Activated CD4-positive, alpha-beta T cell treated with anti-CD3 and anti-CD28 coated beads, Interleukin-2, amount 10 ng/mL, durations not matched to agents 7 days and 5 days (primary cell): ENCODE results near the gene KCNC4. TPM values are rescaled to one million over a fixed set of nuclear protein-coding genes. Genes with fewer than 3 reads are reported as not detected.

Source experiments
- CTCF ChIA-PET: fragments of 350-600 bp; sonication (Branson Sonifier 250); formaldehyde crosslinking; loops from one replicate; lab custom pipeline; 2021; ENCODE audit warnings: antibody characterized with exemption; lab: Charles Lee
- POLR2A ChIA-PET: fragments of 350-600 bp; sonication (Branson Sonifier 250); formaldehyde crosslinking; loops from one replicate; lab custom pipeline; 2021; ENCODE audit warnings: antibody characterized with exemption; lab: Charles Lee
- DNase-seq: peaks from one replicate; pipeline ENCODE4 v3.0.0-alpha.2; 2020
- H3K27ac Mint-ChIP-seq: one replicate; pipeline ENCODE4 v1.8.0; 2021; ENCODE audit warnings: mild to moderate bottlenecking, moderate library complexity, mixed read lengths
- H3K27me3 Mint-ChIP-seq: one replicate; pipeline ENCODE4 v1.8.0; 2021; ENCODE audit warnings: mixed read lengths
- H3K36me3 Mint-ChIP-seq: one replicate; pipeline ENCODE4 v1.8.0; 2021; ENCODE audit warnings: low read depth, mixed read lengths
- H3K4me1 Mint-ChIP-seq: one replicate; pipeline ENCODE4 v1.8.0; 2021; ENCODE audit warnings: mixed read lengths
- H3K4me3 Mint-ChIP-seq: one replicate; pipeline ENCODE4 v1.8.0; 2021; ENCODE audit warnings: mild to moderate bottlenecking, moderate library complexity, mixed read lengths
- H3K9me3 Mint-ChIP-seq: one replicate; pipeline ENCODE4 v1.8.0; 2021; ENCODE audit warnings: mixed read lengths
- total RNA-seq, 2 experiments: library from RNA; stranded (reverse); gene quantifications; one replicate each; pipeline ENCODE4 v1.2.3, GENCODE V29; 2021

Gene KCNC4
- total RNA-seq, 2 experiments from 2014 or later: 7.1 to 8.2 TPM

DNA sequence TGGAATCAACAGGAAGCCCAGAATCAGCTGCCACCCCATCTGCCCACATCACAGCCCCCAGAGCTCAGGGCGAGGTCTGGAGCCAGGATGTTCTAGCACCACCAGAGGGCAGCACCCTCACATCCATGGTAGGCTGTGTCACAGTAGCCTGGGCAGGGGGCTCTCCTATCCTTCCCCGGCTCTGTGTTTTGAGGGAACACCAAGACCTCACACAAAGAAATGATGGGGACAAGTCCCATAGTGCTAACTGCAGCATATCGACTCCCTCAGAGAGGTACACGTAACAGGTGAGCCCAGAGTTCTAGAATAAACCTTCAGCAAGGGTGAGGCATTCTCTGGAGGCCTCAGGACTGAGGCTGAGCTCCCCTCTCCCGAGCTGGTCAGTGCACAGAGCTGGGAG, 2.3 kb upstream of the KCNC4 start:
- peak; percentile 82 for DNase-seq
- peaks cover 8% of the 10 kb centered on the region for H3K27me3 Mint-ChIP-seq
- ChIA-PET CTCF (interaction anchor here (0.6 to 6.8 kb wide), 37 partner anchors 8 to 580 kb away, joined by 3 to 73 read pairs (median 5); partner anchors contain the start of gene RBM15), POLR2A (no interaction called here)
- no peak overlapping the region for H3K4me3 Mint-ChIP-seq
- no peaks in the 10 kb centered on the region for H3K9me3 Mint-ChIP-seq
- peaks cover 2% of the 10 kb centered on the region for H3K36me3 Mint-ChIP-seq
- peak overlapping the region; percentile 48 for H3K27ac Mint-ChIP-seq
- peaks cover 52% of the 10 kb centered on the region for H3K4me1 Mint-ChIP-seq

DNA sequence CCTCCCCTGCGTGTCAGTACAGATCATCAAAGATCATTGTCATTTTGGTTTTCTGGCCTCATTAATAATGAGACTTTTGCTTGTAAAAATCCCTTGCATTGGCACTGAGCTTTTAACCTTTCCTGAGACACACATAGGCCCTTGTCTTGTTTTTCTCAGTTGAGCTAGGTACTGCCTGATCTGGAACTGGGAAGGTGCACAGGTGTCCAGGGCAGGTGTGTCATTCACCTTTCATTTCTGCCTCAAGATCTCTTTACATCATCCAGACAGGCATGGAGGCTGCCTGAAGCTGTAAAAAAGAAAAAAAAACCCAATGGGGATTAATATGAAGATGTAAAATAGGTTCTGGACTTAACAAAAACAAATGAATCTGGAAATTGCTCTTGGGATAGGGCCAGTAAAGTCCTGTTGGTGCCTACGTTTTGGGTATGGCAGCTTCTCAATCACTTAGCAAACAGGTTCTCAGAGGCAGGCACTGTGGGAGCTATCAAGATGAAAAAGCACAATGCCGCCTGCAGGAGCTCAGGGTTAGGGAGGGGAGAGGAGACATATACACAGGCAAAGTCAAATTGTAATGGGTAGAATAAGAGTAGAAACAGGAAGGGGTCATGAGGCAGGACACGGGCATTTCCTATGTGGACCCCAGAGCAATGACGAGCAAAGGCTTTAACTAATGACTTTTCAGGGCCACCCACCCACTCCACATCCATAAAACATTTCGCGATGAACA, 1.0 kb upstream of the KCNC4 start:
- DNase-seq: peak; percentile 12
- Mint-ChIP-seq H3K36me3 (peaks cover 2% of the 10 kb centered on the region), H3K27me3 (peaks cover 11% of the 10 kb centered on the region), H3K4me1 (peaks cover 48% of the 10 kb centered on the region), H3K4me3 (peak overlapping the region; percentile 84), H3K9me3 (no peaks in the 10 kb centered on the region), H3K27ac (peak overlapping the region; percentile 96)
- CTCF ChIA-PET: interaction anchor here (0.6 to 6.8 kb wide), 10 partner anchors 12 to 293 kb away, joined by 3 to 73 read pairs (median 20); partner anchors contain the start of gene RBM15
- POLR2A ChIA-PET: no interaction called here

DNA sequence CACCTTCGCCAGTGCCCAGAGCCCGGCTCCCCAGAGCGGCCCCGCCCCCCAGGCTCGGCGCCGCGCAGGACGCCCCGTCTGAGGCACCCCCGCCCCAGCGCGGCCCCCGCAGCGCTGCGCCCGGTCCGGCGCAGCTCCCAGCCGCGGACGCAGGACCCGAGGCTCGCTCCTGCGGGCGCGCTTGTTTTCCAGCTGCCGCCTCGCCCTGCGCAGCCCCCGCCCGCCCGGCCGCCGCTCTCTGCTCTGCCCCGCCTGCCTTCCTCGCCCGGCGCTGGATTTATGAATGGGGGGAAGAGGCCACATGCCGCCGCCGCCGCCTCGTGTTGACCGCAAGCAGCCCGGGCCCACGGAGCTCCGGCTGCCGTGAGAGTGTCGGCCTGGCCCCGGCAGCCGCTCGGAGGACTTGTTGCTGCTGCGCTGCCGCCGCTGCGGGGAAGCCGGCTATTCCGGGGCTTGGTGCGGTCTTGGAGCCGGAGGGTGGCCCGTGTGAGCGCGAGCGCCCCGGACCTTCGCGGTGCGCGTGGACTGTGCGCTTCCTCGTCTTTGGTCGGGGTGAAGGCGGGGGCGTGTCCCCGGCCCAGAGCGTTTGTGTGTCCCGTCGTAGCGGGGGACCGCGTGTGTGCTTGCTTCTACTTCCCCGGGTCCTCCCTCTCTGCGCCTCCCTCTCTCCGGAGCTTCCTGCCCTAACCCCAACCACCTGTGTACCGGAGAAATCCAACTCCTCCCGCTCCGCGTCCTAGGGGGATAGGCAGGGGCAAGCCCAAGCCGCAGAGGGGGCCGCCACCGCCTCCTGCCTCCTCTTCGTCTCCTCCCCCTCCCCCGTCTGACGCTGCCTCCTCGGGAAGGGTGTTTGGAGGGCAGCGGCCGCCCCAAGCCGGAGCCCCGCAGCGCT, 736 bp downstream of the KCNC4 start:
- H3K4me1 Mint-ChIP-seq: peaks cover 46% of the 10 kb centered on the region
- H3K9me3 Mint-ChIP-seq: no peaks in the 10 kb centered on the region
- H3K27me3 Mint-ChIP-seq: peaks cover 11% of the 10 kb centered on the region
- H3K27ac Mint-ChIP-seq: peak overlapping the region; percentile 91
- ChIA-PET POLR2A (no interaction called here), CTCF (interaction anchor here (1.1 to 6.8 kb wide), 8 partner anchors 8 to 363 kb away, joined by 3 to 48 read pairs (median 6); partner anchors contain the start of gene RBM15)
- H3K4me3 Mint-ChIP-seq: peak overlapping the region; percentile 81
- peaks cover 2% of the 10 kb centered on the region for H3K36me3 Mint-ChIP-seq
- peak; percentile 63 for DNase-seq

DNA sequence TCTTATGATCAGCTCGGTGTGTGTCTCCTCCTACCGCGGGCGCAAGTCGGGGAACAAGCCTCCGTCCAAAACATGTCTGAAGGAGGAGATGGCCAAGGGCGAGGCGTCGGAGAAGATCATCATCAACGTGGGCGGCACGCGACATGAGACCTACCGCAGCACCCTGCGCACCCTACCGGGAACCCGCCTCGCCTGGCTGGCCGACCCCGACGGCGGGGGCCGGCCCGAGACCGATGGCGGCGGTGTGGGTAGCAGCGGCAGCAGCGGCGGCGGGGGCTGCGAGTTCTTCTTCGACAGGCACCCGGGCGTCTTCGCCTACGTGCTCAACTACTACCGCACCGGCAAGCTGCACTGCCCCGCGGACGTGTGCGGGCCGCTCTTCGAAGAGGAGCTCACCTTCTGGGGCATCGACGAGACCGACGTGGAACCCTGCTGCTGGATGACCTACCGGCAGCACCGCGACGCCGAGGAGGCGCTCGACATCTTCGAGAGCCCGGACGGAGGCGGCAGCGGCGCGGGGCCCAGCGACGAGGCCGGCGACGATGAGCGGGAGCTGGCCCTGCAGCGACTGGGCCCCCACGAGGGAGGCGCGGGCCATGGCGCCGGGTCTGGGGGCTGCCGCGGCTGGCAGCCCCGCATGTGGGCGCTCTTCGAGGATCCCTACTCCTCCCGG, 1.5 kb downstream of the KCNC4 start:
- CTCF ChIA-PET: interaction anchor here (1.1 to 6.8 kb wide), 8 partner anchors 9 to 364 kb away, joined by 3 to 48 read pairs (median 4); partner anchors contain the start of gene RBM15
- H3K27ac Mint-ChIP-seq: peak overlapping the region; percentile 91
- peaks cover 11% of the 10 kb centered on the region for H3K27me3 Mint-ChIP-seq
- H3K9me3 Mint-ChIP-seq: no peaks in the 10 kb centered on the region
- peaks cover 48% of the 10 kb centered on the region for H3K4me1 Mint-ChIP-seq
- H3K4me3 Mint-ChIP-seq: peak overlapping the region; percentile 81
- DNase-seq: no peak
- POLR2A ChIA-PET: no interaction called here
- H3K36me3 Mint-ChIP-seq: peaks cover 2% of the 10 kb centered on the region

DNA sequence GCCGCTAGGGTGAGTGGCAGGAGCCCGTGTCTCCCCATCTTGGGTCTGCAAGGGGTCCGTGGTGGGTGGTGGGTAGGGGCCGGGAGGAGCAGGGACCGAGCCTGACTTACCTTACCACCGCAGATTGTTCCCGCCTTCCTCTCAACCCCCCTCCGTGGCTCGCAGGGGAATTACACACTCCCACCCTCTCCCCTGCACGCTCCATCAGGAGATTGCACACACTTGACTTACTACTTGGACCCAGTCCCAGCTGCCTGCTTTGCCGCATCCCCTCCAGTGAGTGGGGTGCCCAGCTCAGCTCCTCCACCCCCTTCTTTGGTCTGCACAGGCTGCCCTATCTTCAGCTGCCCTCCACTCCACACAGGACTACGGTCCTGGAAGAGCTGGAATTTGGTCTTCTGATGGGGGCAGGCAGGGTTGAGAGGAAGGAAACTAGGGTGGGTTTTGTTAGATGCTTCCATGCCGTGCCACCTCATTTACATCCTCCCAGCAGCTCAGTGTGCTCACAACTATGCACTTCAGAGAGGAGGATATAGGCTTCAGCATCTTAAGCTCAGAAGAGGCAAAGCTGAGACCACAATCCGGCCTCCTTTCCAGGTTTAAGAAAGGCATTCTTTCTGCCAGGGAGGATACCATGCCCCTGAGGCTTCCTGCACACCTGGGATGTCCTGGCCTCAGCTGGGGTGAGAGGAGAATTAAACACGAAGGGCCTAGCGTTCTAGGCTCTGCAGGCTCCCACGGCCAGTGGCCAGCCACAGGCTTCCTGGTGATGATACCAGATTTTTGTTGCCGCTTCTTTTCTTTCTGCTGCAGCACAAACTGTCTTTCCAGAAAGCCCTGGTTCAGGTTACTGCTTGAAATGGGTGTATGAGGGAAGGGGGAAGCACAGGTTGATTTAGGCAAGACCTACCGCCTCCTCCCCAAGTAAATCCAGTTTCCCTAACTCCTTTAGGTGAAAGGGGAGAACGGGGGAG, 2.3 kb downstream of the KCNC4 start:
- peaks cover 11% of the 10 kb centered on the region for H3K27me3 Mint-ChIP-seq
- no peaks in the 10 kb centered on the region for H3K9me3 Mint-ChIP-seq
- H3K4me3 Mint-ChIP-seq: peak overlapping the region; percentile 65
- H3K27ac Mint-ChIP-seq: peak overlapping the region; percentile 71
- no peak for DNase-seq
- H3K36me3 Mint-ChIP-seq: peaks cover 2% of the 10 kb centered on the region
- H3K4me1 Mint-ChIP-seq: peaks cover 51% of the 10 kb centered on the region
- CTCF ChIA-PET: interaction anchor here (0.6 to 6.8 kb wide), 6 partner anchors 9 to 284 kb away, joined by 3 to 48 read pairs (median 6); partner anchors contain the start of gene RBM15
- POLR2A ChIA-PET: no interaction called here

DNA sequence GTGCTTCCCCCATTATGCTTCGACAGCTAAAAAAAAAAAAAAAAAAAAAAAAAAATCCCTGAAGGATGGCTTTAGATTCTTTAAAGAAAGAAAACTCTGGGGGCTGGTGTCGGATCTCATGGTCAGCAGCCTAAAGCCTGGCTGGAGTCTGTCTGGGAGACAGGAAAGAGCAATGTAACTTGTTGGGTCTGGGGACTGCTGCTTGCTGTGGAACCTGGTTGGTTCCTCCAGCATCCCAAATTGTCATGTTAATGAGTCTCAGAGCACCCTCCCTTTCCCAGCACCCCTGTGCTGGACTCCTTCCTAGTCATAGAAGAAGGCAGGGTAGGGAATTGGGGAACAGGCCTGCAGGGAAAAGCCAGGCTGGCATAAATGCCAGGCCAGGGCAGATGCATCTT, 3.0 kb downstream of the KCNC4 start:
- POLR2A ChIA-PET: no interaction called here
- peaks cover 44% of the 10 kb centered on the region for H3K4me1 Mint-ChIP-seq
- CTCF ChIA-PET: interaction anchor here (0.6 to 1.6 kb wide), 6 partner anchors 9 to 247 kb away, joined by 3 to 5 read pairs (median 4); partner anchors contain the start of gene RBM15

DNA sequence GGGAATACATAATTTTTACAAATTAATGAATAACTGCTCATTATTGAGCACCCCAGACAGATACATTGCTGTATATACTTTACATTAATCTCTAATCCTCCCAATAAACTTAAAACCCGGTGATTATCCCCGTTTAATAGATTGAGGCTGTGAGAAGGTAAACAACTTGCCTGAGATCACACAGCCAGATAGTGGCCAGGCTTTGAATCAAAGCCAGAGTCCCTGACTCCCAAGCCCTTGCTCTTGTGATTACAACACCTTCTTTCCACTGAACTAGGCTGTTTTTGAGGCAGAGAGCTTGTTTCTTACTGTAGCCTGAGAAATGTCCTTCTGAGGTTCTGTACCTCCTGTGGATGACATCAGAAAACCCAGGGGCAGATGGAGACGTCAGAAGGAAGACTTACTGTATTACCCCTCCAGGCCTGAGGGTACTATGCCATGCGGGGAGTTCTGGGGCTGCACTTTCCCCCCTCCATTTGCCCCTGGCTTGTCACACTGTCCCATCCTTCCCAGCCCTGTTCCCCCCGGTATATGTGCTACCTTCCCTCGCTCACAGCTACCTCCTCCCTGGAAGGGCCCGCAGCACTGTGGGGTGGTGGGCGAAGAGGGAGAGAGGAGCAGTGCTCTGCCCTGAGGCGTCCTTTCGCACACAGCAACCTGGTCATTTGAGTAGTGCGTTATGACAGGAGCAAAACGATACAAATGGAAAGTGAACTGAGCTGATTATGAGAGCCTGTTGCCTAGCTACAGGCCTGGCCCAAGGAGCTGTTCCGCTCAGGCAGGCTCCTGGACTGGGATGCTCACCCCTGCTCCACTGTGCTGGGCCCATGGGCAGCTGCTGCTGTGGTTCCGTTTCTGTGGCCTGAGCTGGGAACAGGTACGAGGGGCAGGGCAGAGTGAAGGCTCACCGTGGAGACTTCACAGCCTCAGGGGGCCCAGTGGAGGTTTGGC, 4.6 kb downstream of the KCNC4 start:
- peaks cover 11% of the 10 kb centered on the region for H3K27me3 Mint-ChIP-seq
- H3K36me3 Mint-ChIP-seq: peaks cover 2% of the 10 kb centered on the region
- ChIA-PET POLR2A (no interaction called here), CTCF (interaction anchor here (1.2 to 2.6 kb wide), 3 partner anchors 11 to 124 kb away, joined by 3 to 9 read pairs (median 3); partner anchors contain the start of gene RBM15)
- DNase-seq: no peak
- peaks cover 28% of the 10 kb centered on the region for H3K4me1 Mint-ChIP-seq
- no peaks in the 10 kb centered on the region for H3K9me3 Mint-ChIP-seq
- no peak overlapping the region for H3K27ac Mint-ChIP-seq
- H3K4me3 Mint-ChIP-seq: no peak overlapping the region

More for the DNA sequence above, 3.0 kb downstream of the KCNC4 start:
- H3K27me3 Mint-ChIP-seq: peaks cover 11% of the 10 kb centered on the region
- H3K9me3 Mint-ChIP-seq: no peaks in the 10 kb centered on the region
- H3K27ac Mint-ChIP-seq: no peak overlapping the region
- no peak for DNase-seq
- H3K4me3 Mint-ChIP-seq: peak overlapping the region; percentile 12
- peaks cover 2% of the 10 kb centered on the region for H3K36me3 Mint-ChIP-seq

DNA sequence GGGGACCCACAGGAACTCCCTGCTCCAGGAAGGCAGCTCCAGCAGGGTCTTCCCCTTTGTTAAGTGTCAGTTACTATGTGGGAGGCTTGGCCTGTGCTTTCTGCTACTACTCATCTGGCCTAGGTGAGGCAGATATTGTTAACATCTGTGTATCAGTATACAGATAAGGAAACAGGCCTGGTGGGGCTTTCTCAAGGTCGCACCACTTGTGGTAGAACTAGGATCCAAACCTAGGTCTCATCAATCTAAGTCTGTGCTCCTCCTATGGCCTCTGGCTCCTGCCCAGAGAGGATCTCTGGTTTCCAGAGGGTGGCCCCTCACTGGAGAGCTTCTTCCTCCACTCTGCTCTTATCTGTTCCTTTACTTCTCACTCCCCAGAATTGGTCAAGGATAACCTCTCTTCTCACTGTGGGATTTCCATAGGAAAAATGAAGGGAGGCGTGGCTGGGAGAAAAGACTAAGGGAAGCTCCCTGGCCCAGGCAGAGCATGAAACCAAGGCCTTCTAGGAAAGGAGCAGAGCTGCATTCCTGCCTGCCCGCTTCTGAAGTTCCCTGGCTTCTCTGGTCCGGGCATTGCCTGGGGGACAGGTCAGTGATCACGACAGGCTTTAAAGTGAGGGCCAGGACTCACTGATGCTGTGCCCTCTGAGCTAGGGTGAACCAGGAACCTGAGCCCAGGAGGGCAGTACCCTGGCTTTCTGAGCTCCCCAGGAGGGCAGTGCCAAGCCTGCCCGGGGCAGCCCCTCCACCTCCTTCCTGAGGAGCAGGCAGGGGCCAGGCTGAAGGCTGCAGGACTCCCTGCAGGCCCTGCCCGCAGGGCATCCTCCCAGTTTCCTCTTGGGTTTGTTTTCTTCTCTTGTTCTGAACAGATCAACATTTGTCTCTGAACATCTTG, 5.8 kb downstream of the KCNC4 start:
- no peak overlapping the region for H3K27ac Mint-ChIP-seq

DNA sequence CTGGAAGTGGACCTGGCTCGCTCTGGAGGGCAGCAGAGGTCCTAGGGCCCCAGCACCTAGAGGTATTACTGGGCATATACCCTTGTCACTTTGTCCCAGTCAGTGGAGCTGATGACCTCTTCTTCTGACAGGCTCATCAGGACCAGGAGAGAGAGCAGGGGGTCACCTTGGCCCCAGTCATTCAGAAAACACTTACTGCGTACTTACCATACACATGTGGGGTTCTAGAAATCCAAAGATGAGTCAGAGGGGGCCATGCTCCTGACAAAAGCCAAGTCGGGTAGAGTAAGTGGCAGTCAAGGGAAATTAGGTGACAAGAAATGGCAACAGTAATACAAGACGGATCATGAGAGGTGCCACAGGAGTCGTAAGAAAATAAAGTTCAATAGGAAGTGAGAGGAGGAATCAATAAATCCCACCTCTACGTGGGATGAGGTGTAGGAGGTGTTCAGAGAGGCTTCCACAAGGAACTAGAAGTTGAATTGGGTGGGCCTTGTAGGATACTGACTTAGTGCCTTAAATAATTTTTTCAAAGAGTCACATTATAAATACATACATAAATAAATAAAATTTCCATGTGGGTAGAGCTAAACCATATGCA, 6.8 kb downstream of the KCNC4 start:
- Mint-ChIP-seq H3K4me3 (no peak overlapping the region), H3K27me3 (peaks cover 8% of the 10 kb centered on the region), H3K9me3 (no peaks in the 10 kb centered on the region), H3K36me3 (peaks cover 2% of the 10 kb centered on the region), H3K4me1 (peaks cover 23% of the 10 kb centered on the region), H3K27ac (no peak overlapping the region)
- ChIA-PET POLR2A (no interaction called here), CTCF (interaction anchor here (0.6 to 2.6 kb wide), 6 partner anchors 9 to 280 kb away, joined by 3 to 9 read pairs (median 4); partner anchors contain the start of gene RBM15)
- no peak for DNase-seq

More for the DNA sequence above, 5.8 kb downstream of the KCNC4 start:
- DNase-seq: no peak
- CTCF ChIA-PET: interaction anchor here (0.7 to 2.6 kb wide), 8 partner anchors 8 to 123 kb away, joined by 3 to 9 read pairs (median 3); partner anchors contain the start of gene RBM15
- Mint-ChIP-seq H3K9me3 (no peaks in the 10 kb centered on the region), H3K4me1 (peaks cover 27% of the 10 kb centered on the region), H3K4me3 (no peak overlapping the region), H3K27me3 (peaks cover 11% of the 10 kb centered on the region), H3K36me3 (peaks cover 2% of the 10 kb centered on the region)
- POLR2A ChIA-PET: no interaction called here
